ENCODE data around the gene NEURL3. TPM values are rescaled to one million over a fixed set of nuclear protein-coding genes. Genes with fewer than 3 reads are reported as not detected.

NEURL3 gene
- total and polyA plus RNA-seq, 2 donors (not counting 3 experiments of a cell fraction or from before 2014, with no cell fraction given) = not detected

DNA sequence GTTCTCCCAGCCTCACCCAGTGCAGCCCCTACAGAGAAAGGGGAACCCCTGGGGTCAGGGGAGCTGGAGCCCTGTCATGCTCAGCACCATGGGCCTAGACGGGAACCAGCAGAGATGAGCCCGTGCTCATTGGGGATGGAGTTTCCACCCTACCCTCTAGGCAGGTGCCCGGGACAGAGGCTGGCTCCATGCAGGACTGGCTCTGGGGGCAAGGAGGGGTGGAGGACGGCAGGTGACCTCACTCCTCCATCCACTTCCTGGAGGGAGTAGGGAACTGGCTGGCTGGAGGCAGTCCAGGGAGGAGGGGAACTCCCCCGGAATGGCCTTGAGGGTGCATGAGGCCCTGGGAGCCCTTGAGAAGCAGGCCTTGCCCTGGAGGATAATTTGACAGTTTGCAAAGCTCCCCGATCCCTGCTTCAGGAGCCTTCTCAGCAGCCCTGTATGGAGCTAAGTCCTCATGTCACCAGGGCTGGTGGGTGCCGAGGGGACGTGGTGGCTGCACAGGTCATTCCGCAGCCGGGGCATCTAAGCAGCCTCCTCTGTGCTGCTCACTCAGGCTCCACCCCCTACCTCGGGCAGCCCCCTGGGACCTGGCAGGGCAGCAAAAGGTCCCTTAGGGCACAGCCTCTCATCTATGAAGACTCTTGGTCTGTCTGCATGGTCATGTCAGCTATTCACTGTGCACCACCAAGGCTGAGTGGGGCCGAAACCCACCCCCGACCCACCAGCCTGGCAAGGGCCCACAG lies 2.1 kb downstream of the NEURL3 start:
- no peaks in the 10 kb centered on the region for H3K36me3 ChIP-seq (ENCODE audit: control insufficient read depth in 2 of 2, extremely low read depth in 1 of 2, insufficient read depth in 2 of 2, low read length in 2 of 2)
- no peaks in the 10 kb centered on the region for H3K9me3 ChIP-seq (replicated peaks; ENCODE audit: control insufficient read depth, insufficient read depth, low read length)
- no peak for DNase-seq (ENCODE audit: low read depth, low spot score)
- CTCF ChIA-PET = interaction anchor here (11.6 kb wide), 1 partner anchor 94 kb away, joined by 451 read pairs; no protein-coding TSS in a partner anchor
- peaks cover 23 to 24% of the 10 kb centered on the region in 2 experiments for H3K27me3 ChIP-seq (ENCODE audit: control insufficient read depth in 2 of 2, insufficient read depth in 2 of 2, low read length in 2 of 2)
- no peak overlapping the region for H3K27ac ChIP-seq (ENCODE audit: insufficient read depth, low read depth, low read length)
- no peak overlapping the region for H2AFZ ChIP-seq (ENCODE audit: low read depth, low read length)
- POLR2A ChIA-PET = no interaction called here
- H3K79me2 ChIP-seq (ENCODE audit: control insufficient read depth, insufficient read depth, low read length) = no peaks in the 10 kb centered on the region
- H3K4me2 ChIP-seq (ENCODE audit: insufficient read depth, low read length) = no peak overlapping the region
- dilution Hi-C loops (cut with MboI; ENCODE audit: extremely low pct_ligation_motif_present, low sequenced_read_pairs) = no loop called here
- no peaks in the 10 kb centered on the region for H3K9me1 ChIP-seq (replicated peaks; ENCODE audit: control insufficient read depth, extremely low read depth, insufficient read depth, low read length)
- no peaks in the 10 kb centered on the region for H3K4me1 ChIP-seq (ENCODE audit: control insufficient read depth, extremely low read depth, insufficient read depth, low read length)
- no peak overlapping the region for H3K4me3 ChIP-seq (replicated peaks in 1 of 3; ENCODE audit: insufficient read depth in 1 of 3, low read depth in 1 of 3, low read length in 3 of 3)
- no peaks in the 10 kb centered on the region for H4K20me1 ChIP-seq (replicated peaks; ENCODE audit: control insufficient read depth, extremely low read depth, insufficient read depth, low read length)
- FAIRE-seq = no peak
- intact Hi-C loops (cut with micrococcal nuclease) = loop anchor here (10.0 kb wide), 1 partner anchor 298 kb away; the partner anchor contains the start of gene STARD7
- no TSS peak for BruUV-seq (replicated peaks)
- TF ChIP-seq JUN (IDR thresholded peaks at IDR 0.05; ENCODE audit: borderline replicate concordance, insufficient read depth, insufficient read length, low read depth) (no peak), GATA2 (IDR thresholded peaks at IDR 0.05; ENCODE audit: insufficient read depth, insufficient read length, low read depth, low read length) (no peak), POLR2A (IDR thresholded peaks at IDR 0.05; ENCODE audit: low read depth, low read length) (no peak), FOS (IDR thresholded peaks at IDR 0.05; ENCODE audit: borderline replicate concordance, insufficient read depth, low read length) (no peak), EZH2 (IDR thresholded peaks at IDR 0.05; ENCODE audit: borderline replicate concordance, low read depth, low read length, severe bottlenecking) (no peak), MYC (IDR thresholded peaks at IDR 0.05; ENCODE audit: low read depth, low read length) (no peak), CTCF (IDR thresholded peaks at IDR 0.05; ENCODE audit: extremely low read depth in 1 of 2, insufficient read depth in 1 of 2, low read depth in 1 of 2, low read length in 2 of 2) (no peak), POLR2AphosphoS5 (IDR thresholded peaks at IDR 0.05; ENCODE audit: insufficient read depth, low read depth, low read length) (no peak)
- TF ChIP-seq, protein P1, sequence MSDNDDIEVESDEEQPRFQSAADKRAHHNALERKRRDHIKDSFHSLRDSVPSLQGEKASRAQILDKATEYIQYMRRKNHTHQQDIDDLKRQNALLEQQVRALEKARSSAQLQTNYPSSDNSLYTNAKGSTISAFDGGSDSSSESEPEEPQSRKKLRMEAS (IDR thresholded peaks at IDR 0.05; ENCODE audit: insufficient read depth, insufficient read length) = no peak
- H3K9ac ChIP-seq (replicated peaks; ENCODE audit: extremely low read depth, insufficient read depth, low read length) = no peak overlapping the region

Data from endothelial cell of umbilical vein (primary cell).